Panc1 (cell line): ENCODE measurements around the gene MTF2. TPM values are rescaled to one million over a fixed set of nuclear protein-coding genes. Genes with fewer than 3 reads are reported as not detected.

ENCODE experiments used
- ATAC-seq: fragments of 200-7000 bp; cut with Tn5 transposase; 2 replicates; pipeline ENCODE4 v1.9.1; 2020; ENCODE audit warnings: mild to moderate bottlenecking, moderate library complexity
- BruUV-seq: library from RNA; stranded (reverse); fragments of 400-500 nt; replicated peaks from 2 replicates; lab custom pipeline; 2021; lab: Mats Ljungman, UMichigan
- CTCF ChIA-PET: fragments of 300-600 bp; sonication (Branson Sonifier 250); formaldehyde crosslinking; loops from one replicate; lab custom pipeline; 2022; ENCODE audit warnings: antibody characterized with exemption; lab: Charles Lee
- POLR2A ChIA-PET: fragments of 300-600 bp; sonication (Branson Sonifier 250); formaldehyde crosslinking; loops from one replicate; lab custom pipeline; 2022; ENCODE audit warnings: antibody characterized with exemption; lab: Charles Lee
- DNase-seq: peaks from one replicate; pipeline ENCODE4 v3.0.0-alpha.2; 2010; ENCODE audit warnings: low read depth, low spot score
- H3K27ac ChIP-seq: 2 replicates; pipeline ENCODE4 v1.5.1; 2011; ENCODE audit warnings: mild to moderate bottlenecking, low read length, inconsistent platforms
- H3K27me3 ChIP-seq: fragments of 200-500 bp; sonication (Bioruptor generic); 2 replicates; pipeline ENCODE4 v1.6.0; 2014; ENCODE audit warnings: low read length, inconsistent platforms; ENCODE audit not compliant: control insufficient read depth, insufficient read depth
- H3K36me3 ChIP-seq: fragments of 200-500 bp; sonication (Bioruptor generic); 2 replicates; pipeline ENCODE4 v1.5.1; 2014; ENCODE audit warnings: inconsistent platforms, mild to moderate bottlenecking, low read length, moderate library complexity; ENCODE audit not compliant: control insufficient read depth, insufficient read depth
- H3K4me1 ChIP-seq: 2 replicates; pipeline ENCODE4 v1.5.1; 2011; ENCODE audit warnings: inconsistent platforms, mild to moderate bottlenecking, low read length, moderate library complexity; ENCODE audit not compliant: control insufficient read depth, insufficient read depth
- H3K4me3 ChIP-seq, 2 experiments: 2 replicates each; pipeline ENCODE4 v1.5.1; 2011 to 2012; ENCODE audit warnings: low read depth in 2 of 2, low read length in 2 of 2, mild to moderate bottlenecking in 2 of 2, inconsistent platforms in 1 of 2, moderate library complexity in 1 of 2
- H3K9me3 ChIP-seq: fragments of 200-500 bp; sonication (Bioruptor generic); 2 replicates; pipeline ENCODE4 v1.5.1; 2014; ENCODE audit warnings: low read depth, mild to moderate bottlenecking, inconsistent platforms, low read length, moderate library complexity; ENCODE audit not compliant: control insufficient read depth, insufficient read depth
- POLR2AphosphoS5 ChIP-seq: IDR thresholded peaks from 2 replicates; pipeline ENCODE4 v1.6.1; 2012; ENCODE audit warnings: mild to moderate bottlenecking, low read depth, low read length, moderate library complexity
- SIN3A ChIP-seq: IDR thresholded peaks from 2 replicates; pipeline ENCODE4 v1.6.1; 2012; ENCODE audit warnings: low read depth, mild to moderate bottlenecking, low read length, moderate library complexity, borderline replicate concordance; ENCODE audit not compliant: insufficient read depth
- TCF7L2 ChIP-seq: IDR thresholded peaks from 2 replicates; pipeline ENCODE4 v1.6.1; 2011; ENCODE audit warnings: mild to moderate bottlenecking, low read depth, low read length, inconsistent platforms
- in situ Hi-C: cut with HindIII; loops from 2 replicates; pipeline ENCODE4 v1.10.0; 2016; ENCODE audit warnings: low sequenced_read_pairs, low pct_unique_long_range_greater_than_20kb
- intact Hi-C: fragments of 100-400 bp; cut with micrococcal nuclease; formaldehyde crosslinking; loops from one replicate; pipeline ENCODE4 v1.10.0; 2022; ENCODE audit not compliant: unreplicated experiment
- total RNA-seq: library from RNA; stranded (reverse); gene quantifications from one replicate; pipeline ENCODE4 v1.2.1, GENCODE V29; 2021; ENCODE audit not compliant: unreplicated experiment
- TF ChIP-seq, protein P1 (sequence below), 2 experiments: IDR thresholded peaks; 2 replicates each; pipeline ENCODE4 v1.6.1; 2011 to 2012; ENCODE audit warnings: low read depth in 2 of 2, control low read depth in 1 of 2, low read length in 1 of 2, mild to moderate bottlenecking in 1 of 2, moderate library complexity in 1 of 2; ENCODE audit not compliant: insufficient read depth in 1 of 2
- TF ChIP-seq, protein P2 (sequence below): fragments of 450-650 bp; IDR thresholded peaks from 2 replicates; pipeline ENCODE4 v1.5.1; 2017; ENCODE audit warnings: mild to moderate bottlenecking

The MTF2 gene
- total RNA-seq, 1 experiment from 2014 or later, result 24.8 TPM

DNA sequence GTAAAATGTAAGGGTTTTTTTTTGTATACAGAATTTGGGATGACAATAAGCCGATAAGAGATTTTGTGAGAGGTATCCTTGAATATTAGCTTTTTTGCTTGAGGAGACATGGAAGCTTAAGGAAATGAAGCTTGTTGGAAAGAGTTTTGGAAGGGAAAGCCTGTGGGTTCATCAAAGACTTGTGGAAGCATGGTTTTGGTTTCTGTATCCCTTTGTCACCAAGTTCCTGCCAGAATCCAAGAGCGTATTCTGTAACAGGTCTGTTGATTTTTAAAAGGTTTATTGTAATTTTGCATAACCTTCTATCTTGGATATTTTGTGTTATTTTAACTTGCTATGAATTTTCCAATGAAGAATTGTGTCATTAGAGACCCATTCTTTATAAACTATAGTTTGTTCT, 63.1 kb downstream of the MTF2 start:
- in situ Hi-C loops, result no loop called here
- ChIA-PET CTCF (no interaction called here), POLR2A (no interaction called here)
- peaks cover 9% of the 10 kb centered on the region; the same call in 1 of the 2 replicates for H3K36me3 ChIP-seq
- no peaks in the 10 kb centered on the region for H3K27me3 ChIP-seq
- DNase-seq (no peak), ATAC-seq (no peak)
- H3K4me3 ChIP-seq, result no peak overlapping the region
- no peak for TF ChIP-seq TCF7L2
- no peak for TF ChIP-seq POLR2AphosphoS5
- TF ChIP-seq, protein P1, sequence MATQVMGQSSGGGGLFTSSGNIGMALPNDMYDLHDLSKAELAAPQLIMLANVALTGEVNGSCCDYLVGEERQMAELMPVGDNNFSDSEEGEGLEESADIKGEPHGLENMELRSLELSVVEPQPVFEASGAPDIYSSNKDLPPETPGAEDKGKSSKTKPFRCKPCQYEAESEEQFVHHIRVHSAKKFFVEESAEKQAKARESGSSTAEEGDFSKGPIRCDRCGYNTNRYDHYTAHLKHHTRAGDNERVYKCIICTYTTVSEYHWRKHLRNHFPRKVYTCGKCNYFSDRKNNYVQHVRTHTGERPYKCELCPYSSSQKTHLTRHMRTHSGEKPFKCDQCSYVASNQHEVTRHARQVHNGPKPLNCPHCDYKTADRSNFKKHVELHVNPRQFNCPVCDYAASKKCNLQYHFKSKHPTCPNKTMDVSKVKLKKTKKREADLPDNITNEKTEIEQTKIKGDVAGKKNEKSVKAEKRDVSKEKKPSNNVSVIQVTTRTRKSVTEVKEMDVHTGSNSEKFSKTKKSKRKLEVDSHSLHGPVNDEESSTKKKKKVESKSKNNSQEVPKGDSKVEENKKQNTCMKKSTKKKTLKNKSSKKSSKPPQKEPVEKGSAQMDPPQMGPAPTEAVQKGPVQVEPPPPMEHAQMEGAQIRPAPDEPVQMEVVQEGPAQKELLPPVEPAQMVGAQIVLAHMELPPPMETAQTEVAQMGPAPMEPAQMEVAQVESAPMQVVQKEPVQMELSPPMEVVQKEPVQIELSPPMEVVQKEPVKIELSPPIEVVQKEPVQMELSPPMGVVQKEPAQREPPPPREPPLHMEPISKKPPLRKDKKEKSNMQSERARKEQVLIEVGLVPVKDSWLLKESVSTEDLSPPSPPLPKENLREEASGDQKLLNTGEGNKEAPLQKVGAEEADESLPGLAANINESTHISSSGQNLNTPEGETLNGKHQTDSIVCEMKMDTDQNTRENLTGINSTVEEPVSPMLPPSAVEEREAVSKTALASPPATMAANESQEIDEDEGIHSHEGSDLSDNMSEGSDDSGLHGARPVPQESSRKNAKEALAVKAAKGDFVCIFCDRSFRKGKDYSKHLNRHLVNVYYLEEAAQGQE (IDR thresholded peaks at IDR 0.05; ENCODE audit: insufficient read depth in 1 of 2, low read depth in 2 of 2, low read length in 1 of 2), result no peak
- TF ChIP-seq, protein P2, sequence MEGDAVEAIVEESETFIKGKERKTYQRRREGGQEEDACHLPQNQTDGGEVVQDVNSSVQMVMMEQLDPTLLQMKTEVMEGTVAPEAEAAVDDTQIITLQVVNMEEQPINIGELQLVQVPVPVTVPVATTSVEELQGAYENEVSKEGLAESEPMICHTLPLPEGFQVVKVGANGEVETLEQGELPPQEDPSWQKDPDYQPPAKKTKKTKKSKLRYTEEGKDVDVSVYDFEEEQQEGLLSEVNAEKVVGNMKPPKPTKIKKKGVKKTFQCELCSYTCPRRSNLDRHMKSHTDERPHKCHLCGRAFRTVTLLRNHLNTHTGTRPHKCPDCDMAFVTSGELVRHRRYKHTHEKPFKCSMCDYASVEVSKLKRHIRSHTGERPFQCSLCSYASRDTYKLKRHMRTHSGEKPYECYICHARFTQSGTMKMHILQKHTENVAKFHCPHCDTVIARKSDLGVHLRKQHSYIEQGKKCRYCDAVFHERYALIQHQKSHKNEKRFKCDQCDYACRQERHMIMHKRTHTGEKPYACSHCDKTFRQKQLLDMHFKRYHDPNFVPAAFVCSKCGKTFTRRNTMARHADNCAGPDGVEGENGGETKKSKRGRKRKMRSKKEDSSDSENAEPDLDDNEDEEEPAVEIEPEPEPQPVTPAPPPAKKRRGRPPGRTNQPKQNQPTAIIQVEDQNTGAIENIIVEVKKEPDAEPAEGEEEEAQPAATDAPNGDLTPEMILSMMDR, result no peak
- no peak for TF ChIP-seq SIN3A
- BruUV-seq, result no TSS peak
- no peaks in the 10 kb centered on the region for H3K9me3 ChIP-seq
- H3K27ac ChIP-seq, result no peak overlapping the region
- intact Hi-C loops, result no loop called here
- H3K4me1 ChIP-seq, result no peaks in the 10 kb centered on the region; the same call in 1 of the 2 replicates

DNA sequence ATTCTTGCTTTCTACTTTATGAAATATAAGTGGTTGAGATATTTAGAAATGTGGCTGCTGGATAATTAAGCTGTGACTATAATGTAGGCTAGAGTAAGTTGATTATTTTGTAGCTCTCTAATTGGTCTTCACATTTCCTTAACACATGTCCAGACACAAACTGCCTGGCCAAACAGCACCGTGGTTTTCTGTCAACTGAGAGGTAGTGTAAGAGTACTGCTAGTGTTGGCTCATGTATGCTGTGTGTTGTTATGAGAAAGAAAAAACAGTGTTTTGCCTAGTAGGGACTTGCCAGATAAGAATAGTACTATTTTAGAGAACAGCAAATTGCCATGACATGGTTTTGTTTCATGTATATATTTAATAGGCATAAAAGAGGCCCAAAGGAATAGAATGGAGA, 64.1 kb downstream of the MTF2 start:
- no TSS peak for BruUV-seq
- Histone ChIP-seq H3K4me3 (no peak overlapping the region), H3K27ac (no peak overlapping the region), H3K27me3 (no peaks in the 10 kb centered on the region), H3K36me3 (peaks cover 4% of the 10 kb centered on the region; the same call in 1 of the 2 replicates), H3K9me3 (no peaks in the 10 kb centered on the region), H3K4me1 (no peaks in the 10 kb centered on the region; the same call in 1 of the 2 replicates)
- ChIA-PET POLR2A (no interaction called here), CTCF (interaction anchor here (0.6 kb wide), 1 partner anchor 15 kb away, joined by 5 read pairs; no protein-coding TSS in a partner anchor)
- in situ Hi-C loops, result no loop called here
- intact Hi-C loops, result no loop called here
- no peak for DNase-seq
- TF ChIP-seq, protein P2, result no peak
- TF ChIP-seq SIN3A (no peak), TCF7L2 (no peak), POLR2AphosphoS5 (no peak)
- TF ChIP-seq, protein P1 (IDR thresholded peaks at IDR 0.05; ENCODE audit: insufficient read depth in 1 of 2, low read depth in 2 of 2, low read length in 1 of 2), result no peak
- ATAC-seq, result no peak
